Measurements from ENCODE around the gene STARD5.

DNA sequence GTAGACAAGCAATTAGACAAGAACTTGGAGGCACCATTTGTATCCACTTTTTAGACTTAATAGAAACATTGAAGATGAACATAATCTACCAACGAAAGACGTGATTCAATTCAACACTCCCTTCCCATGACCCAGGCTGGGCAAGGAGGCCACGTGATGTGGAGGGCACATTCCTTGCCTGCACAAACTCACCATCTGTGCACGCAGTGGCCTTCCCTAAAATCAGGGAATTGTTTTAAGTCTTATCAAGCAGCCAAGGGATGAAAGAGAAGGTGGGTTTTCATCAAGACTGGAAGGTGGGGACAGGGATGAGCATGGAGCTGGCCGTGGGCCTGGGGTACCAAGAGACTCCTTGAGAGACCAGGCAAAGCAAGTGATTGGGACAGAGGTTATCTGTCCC lies 13.5 kb downstream of the STARD5 start:
- TF ChIP-seq EZH2 (IDR thresholded peaks at IDR 0.05; ENCODE audit: insufficient read depth, poor library complexity, severe bottlenecking) (no peak), EZH2phosphoT487 (IDR thresholded peaks at IDR 0.05; ENCODE audit: insufficient read depth, low read depth) (no peak)
